OCI-LY7 (cell line): ENCODE measurements around the gene CSKMT. TPM values are rescaled to one million over a fixed set of nuclear protein-coding genes. Genes with fewer than 3 reads are reported as not detected.

Source experiments
- BruUV-seq: library from RNA; stranded (reverse); fragments of 400-500 nt; replicated peaks from 2 replicates; lab custom pipeline; 2021; lab: Mats Ljungman, UMichigan
- CTCF ChIA-PET: fragments of 300-600 bp; sonication (Branson Sonifier 250); formaldehyde crosslinking; loops from one replicate; lab custom pipeline; 2022; ENCODE audit warnings: antibody characterized with exemption; ENCODE audit not compliant: unreplicated experiment; lab: Charles Lee
- POLR2A ChIA-PET: fragments of 300-600 bp; sonication (Branson Sonifier 250); formaldehyde crosslinking; loops from one replicate; lab custom pipeline; 2022; ENCODE audit warnings: antibody characterized with exemption; lab: Charles Lee
- DNase-seq: peaks from one replicate; pipeline ENCODE4 v3.0.0-alpha.2; 2015; ENCODE audit warnings: low spot score
- H2AFZ ChIP-seq: fragments of 200-600 bp; sonication (generic), shearing (Covaris generic); 2 replicates; pipeline ENCODE4 v1.6.1; 2014; ENCODE audit warnings: mild to moderate bottlenecking, antibody characterized with exemption, low read length, moderate library complexity
- H3K27ac ChIP-seq: fragments of 200-600 bp; sonication (generic); 2 replicates; pipeline ENCODE4 v1.5.1; 2014; ENCODE audit warnings: mixed run types, low read depth, mild to moderate bottlenecking, moderate library complexity, low read length, inconsistent platforms; ENCODE audit not compliant: poor library complexity, severe bottlenecking
- H3K36me3 ChIP-seq: fragments of 200-600 bp; sonication (generic); 2 replicates; pipeline ENCODE4 v1.6.1; 2014; ENCODE audit warnings: mild to moderate bottlenecking, antibody characterized with exemption, low read length, moderate library complexity, mixed read lengths; ENCODE audit not compliant: insufficient read depth
- H3K4me1 ChIP-seq: fragments of 200-600 bp; sonication (generic); 2 replicates; pipeline ENCODE4 v1.5.1; 2014; ENCODE audit warnings: mild to moderate bottlenecking, low read length; ENCODE audit not compliant: insufficient read depth, poor library complexity, severe bottlenecking
- H3K4me2 ChIP-seq: fragments of 200-600 bp; sonication (generic); 2 replicates; pipeline ENCODE4 v1.6.1; 2014; ENCODE audit warnings: mild to moderate bottlenecking, low read length
- H3K4me3 ChIP-seq: fragments of 200-600 bp; sonication (generic); 2 replicates; pipeline ENCODE4 v1.5.1; 2014; ENCODE audit warnings: mild to moderate bottlenecking, low read depth, low read length; ENCODE audit not compliant: poor library complexity, severe bottlenecking
- H3K79me2 ChIP-seq: fragments of 200-600 bp; sonication (generic); 2 replicates; pipeline ENCODE4 v1.6.1; 2016; ENCODE audit warnings: low read depth, mild to moderate bottlenecking, low read length, moderate library complexity, mixed read lengths; ENCODE audit not compliant: insufficient read depth
- H3K9me2 ChIP-seq: fragments of 200-600 bp; sonication (generic); 2 replicates; pipeline ENCODE4 v1.6.1; 2016; ENCODE audit warnings: mild to moderate bottlenecking, low read length, mixed read lengths; ENCODE audit not compliant: insufficient read depth
- H3K9me3 ChIP-seq: fragments of 200-600 bp; sonication (generic); 2 replicates; pipeline ENCODE4 v1.6.1; 2014; ENCODE audit warnings: mild to moderate bottlenecking, mixed run types, low read length, mixed read lengths
- H4K20me1 ChIP-seq: fragments of 200-600 bp; sonication (generic); 2 replicates; pipeline ENCODE4 v1.6.1; 2014; ENCODE audit warnings: mild to moderate bottlenecking, antibody characterized with exemption, low read length, moderate library complexity, mixed read lengths; ENCODE audit not compliant: insufficient read depth
- CTCF ChIP-seq: fragments of 200-600 bp; sonication (generic); conservative IDR thresholded peaks from 2 replicates; pipeline ENCODE4 v1.5.1; 2014; ENCODE audit warnings: mild to moderate bottlenecking, antibody characterized with exemption, low read length, moderate library complexity, mixed read lengths
- EZH2phosphoT487 ChIP-seq: fragments of 200-600 bp; sonication (generic); IDR thresholded peaks from 2 replicates; pipeline ENCODE4 v1.6.1; 2018; ENCODE audit warnings: low read depth, borderline replicate concordance, mild to moderate bottlenecking, mixed run types, antibody characterized with exemption, low read length, moderate library complexity, mixed read lengths
- intact Hi-C: fragments of 100-400 bp; cut with micrococcal nuclease; formaldehyde crosslinking; loops from one replicate; pipeline ENCODE4 v1.10.0; 2022; ENCODE audit not compliant: unreplicated experiment
- total RNA-seq, 2 experiments: library from RNA; depleted of rRNA in 1 of 2; stranded (reverse); fragments of >200 nt in 1 of 2; shearing (Covaris generic) in 1 of 2; gene quantifications; 2 replicates each; pipeline ENCODE4 v1.2.3, GENCODE V29; 2014 to 2022

CSKMT gene
- total RNA-seq, 2 experiments from 2014 or later = 80.1 to 88.4 TPM

GRCh38 chr11:62644220-62644619 lies 20.9 kb upstream of the CSKMT start:
- no peaks in the 10 kb centered on the region for H3K9me3 ChIP-seq
- H3K79me2 ChIP-seq = peaks cover 60% of the 10 kb centered on the region
- intact Hi-C loops = no loop called here
- BruUV-seq = no TSS peak
- no peak overlapping the region for H3K4me3 ChIP-seq
- H3K27ac ChIP-seq = no peak overlapping the region
- ChIA-PET CTCF (no interaction called here), POLR2A (interaction anchor here (1.3 kb wide), 1 partner anchor 37 kb away, joined by 3 read pairs; no protein-coding TSS in a partner anchor)
- H2AFZ ChIP-seq = no peak overlapping the region
- TF ChIP-seq CTCF = no peak
- no peak for TF ChIP-seq EZH2phosphoT487
- no peak overlapping the region for H3K4me2 ChIP-seq
- H4K20me1 ChIP-seq = no peaks in the 10 kb centered on the region
- peaks cover 68% of the 10 kb centered on the region for H3K36me3 ChIP-seq
- DNase-seq = no peak
- H3K4me1 ChIP-seq = peaks cover 14% of the 10 kb centered on the region
- H3K9me2 ChIP-seq = no peaks in the 10 kb centered on the region

DNA sequence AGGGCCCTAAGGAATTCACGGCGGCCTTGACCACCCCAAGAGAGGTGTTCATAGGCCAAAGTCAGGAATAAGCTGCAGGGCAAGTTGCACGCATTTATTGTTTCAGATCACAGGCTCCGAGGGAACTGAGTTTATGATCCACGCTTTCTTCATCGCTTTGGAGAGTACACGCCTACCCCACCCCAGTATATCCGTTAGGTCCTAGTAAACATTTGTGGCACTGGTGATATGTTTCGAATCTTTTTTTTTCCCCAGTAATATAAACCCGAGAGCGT lies 19.5 kb upstream of the CSKMT start:
- H3K4me3 ChIP-seq = peak overlapping the region; percentile 95
- POLR2A ChIA-PET = interaction anchor here (0.9 to 1.7 kb wide), 7 partner anchors 9 to 35 kb away, joined by 3 to 20 read pairs (median 5); partner anchors contain the start of genes C11orf98 and CSKMT
- intact Hi-C loops = no loop called here
- peaks cover 56% of the 10 kb centered on the region for H3K79me2 ChIP-seq
- H3K27ac ChIP-seq = peak overlapping the region; percentile 76
- CTCF ChIA-PET = no interaction called here
- peaks cover 20% of the 10 kb centered on the region for H3K4me1 ChIP-seq
- TF ChIP-seq EZH2phosphoT487 (no peak), CTCF (no peak)
- peak; percentile 27 for DNase-seq
- H2AFZ ChIP-seq = no peak overlapping the region; the same call in 1 of the 2 replicates
- BruUV-seq = no TSS peak
- H4K20me1 ChIP-seq = no peaks in the 10 kb centered on the region
- no peaks in the 10 kb centered on the region for H3K9me2 ChIP-seq
- H3K9me3 ChIP-seq = no peaks in the 10 kb centered on the region
- H3K36me3 ChIP-seq = peaks cover 65% of the 10 kb centered on the region
- H3K4me2 ChIP-seq = peak overlapping the region; percentile 82

DNA sequence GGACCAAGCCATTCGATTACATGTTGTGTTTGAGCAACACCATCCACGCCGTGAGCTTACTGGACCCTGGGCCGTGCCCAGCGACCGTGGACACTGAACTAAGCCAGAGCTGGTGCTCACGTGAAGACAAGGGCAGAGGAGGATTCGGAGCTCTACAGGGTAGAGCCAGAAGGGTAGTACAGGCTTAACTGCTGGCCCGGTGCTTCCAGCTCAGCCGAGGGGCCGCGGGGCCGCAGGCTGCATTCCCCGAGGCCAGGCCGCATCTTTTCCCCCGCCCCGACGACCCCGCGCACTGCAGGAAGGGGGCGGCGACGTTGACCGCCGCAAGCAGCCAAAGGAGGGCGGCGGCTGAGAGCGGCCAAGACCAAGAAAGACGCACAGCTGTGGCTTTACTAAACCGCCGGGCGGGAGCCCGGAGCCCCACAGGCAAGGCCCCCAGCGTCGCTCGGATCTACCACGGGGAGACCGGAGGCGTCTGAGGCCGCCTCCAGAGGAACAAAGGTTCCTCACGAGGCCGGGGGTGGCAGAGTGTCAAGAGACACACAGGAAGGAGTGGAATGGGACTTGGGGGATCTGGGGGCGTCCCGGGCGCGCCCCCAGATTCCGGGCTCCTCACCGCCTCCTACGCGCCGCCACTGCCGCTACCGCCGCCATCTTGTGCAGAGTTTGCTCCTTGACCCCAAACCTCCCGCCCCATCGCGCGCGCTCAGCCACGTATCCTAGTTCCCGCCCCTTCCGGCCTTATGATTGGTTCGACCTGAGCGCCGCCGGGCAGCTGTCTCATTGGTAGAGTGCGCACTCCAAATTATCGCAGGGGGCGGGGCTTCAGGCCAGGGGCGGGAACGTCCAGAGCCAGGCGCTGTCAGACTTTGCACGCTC lies 18.9 kb upstream of the CSKMT start, which contains the start of gene GANAB:
Gene GANAB (minus strand): TSS at position 668 of the 879 bp plus-strand sequence. CDS start 14 bp downstream, at position 654.
- intact Hi-C loops = loop anchor here (1.0 kb wide), 2 partner anchors 115 to 195 kb away; partner anchors contain the start of gene POLR2G
- Histone ChIP-seq H3K9me2 (no peaks in the 10 kb centered on the region), H3K9me3 (no peaks in the 10 kb centered on the region), H3K27ac (peak within 1 kb of the TSS; percentile 76), H3K4me1 (peaks cover 20% of the 10 kb centered on the region), H3K4me2 (peak within 1 kb of the TSS; percentile 82), H3K79me2 (peaks cover 54% of the 10 kb centered on the region), H3K36me3 (peaks cover 60% of the 10 kb centered on the region), H3K4me3 (peak within 1 kb of the TSS; percentile 95), H4K20me1 (no peaks in the 10 kb centered on the region), H2AFZ (no peak within 1 kb of the TSS; the same call in 1 of the 2 replicates)
- POLR2A ChIA-PET = interaction anchor here (0.9 to 1.7 kb wide), 7 partner anchors 9 to 27 kb away, joined by 4 to 20 read pairs (median 7); partner anchors contain the start of genes C11orf98 and CSKMT
- peak; percentile 99 for DNase-seq
- no peak for TF ChIP-seq CTCF
- no peak for TF ChIP-seq EZH2phosphoT487
- CTCF ChIA-PET = interaction anchor here (0.6 to 0.9 kb wide), 3 partner anchors 55 to 1539 kb away, joined by 3 to 10 read pairs (median 7); no protein-coding TSS in a partner anchor
- TSS peak; percentile 75 for BruUV-seq
